Kidney tubule cell (primary cell): Measurements from ENCODE around the gene DOC2B.
A peak's percentile ranks its signal among the peaks of the same experiment; 100 is the strongest.
"Not testable (repeated sequence)": the region's sequence is repeated elsewhere in the genome, so short reads cannot be mapped to it uniquely, and the experiment has no call there.

Experiments used
- DNase-seq: peaks from one replicate; pipeline ENCODE4 v3.0.0-alpha.2; 2018; ENCODE audit warnings: low spot score

The DOC2B gene

GRCh38 chr17:189444-189843 is 8.0 kb upstream of the DOC2B start:
- no peak for DNase-seq

DNA sequence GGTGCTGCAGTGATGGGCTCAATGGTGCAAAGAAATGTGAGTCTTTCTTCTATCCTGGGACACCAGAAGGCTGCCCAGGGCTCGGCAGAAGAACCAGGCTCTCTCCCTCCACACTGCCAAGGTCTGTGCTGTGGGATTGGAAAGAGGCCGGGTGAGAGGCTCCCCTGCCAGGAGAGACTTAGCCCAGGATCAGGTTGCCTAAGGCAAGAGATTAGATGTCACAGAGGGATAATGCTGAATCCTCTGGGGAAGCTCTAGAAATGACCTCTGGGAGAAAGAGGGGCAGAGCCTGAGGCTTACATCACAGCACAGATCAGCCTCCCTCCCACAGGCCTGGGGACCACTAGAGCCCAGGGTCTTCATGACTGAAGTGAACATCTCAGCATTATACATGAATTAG is 5.7 kb upstream of the DOC2B start:
- DNase-seq: no peak

- no peak for DNase-seq
Observed at GRCh38 chr17:185445-186138, 4.1 kb upstream of the DOC2B start.

GRCh38 chr17:183021-183420 is 1.6 kb upstream of the DOC2B start:
- DNase-seq: no peak

GRCh38 chr17:182050-182751 is 751 bp upstream of the DOC2B start:
- no peak for DNase-seq

- no peak for DNase-seq
Observed at GRCh38 chr17:180381-181244, 837 bp downstream of the DOC2B start.

GRCh38 chr17:179781-180380 is 1.6 kb downstream of the DOC2B start:
- no peak for DNase-seq

DNA sequence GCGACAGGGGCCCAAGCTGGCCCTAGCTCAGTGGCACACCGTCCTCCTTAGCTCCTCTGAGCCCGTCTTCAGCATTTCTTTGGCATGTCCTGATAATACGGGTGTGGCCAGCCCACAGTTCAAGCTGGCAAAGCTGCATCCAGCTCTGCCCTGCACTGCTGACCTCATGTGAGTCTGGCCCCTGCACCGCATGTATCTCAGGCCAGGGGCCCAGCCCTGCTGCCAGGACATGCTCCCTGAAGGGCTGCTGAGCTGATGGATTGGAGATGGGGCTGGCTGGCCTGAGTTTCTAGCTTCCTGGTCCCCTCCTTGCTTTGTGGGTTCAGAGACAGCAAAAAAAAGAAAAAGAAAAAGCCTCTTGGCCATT is 2.4 kb downstream of the DOC2B start:
- no peak for DNase-seq

DNA sequence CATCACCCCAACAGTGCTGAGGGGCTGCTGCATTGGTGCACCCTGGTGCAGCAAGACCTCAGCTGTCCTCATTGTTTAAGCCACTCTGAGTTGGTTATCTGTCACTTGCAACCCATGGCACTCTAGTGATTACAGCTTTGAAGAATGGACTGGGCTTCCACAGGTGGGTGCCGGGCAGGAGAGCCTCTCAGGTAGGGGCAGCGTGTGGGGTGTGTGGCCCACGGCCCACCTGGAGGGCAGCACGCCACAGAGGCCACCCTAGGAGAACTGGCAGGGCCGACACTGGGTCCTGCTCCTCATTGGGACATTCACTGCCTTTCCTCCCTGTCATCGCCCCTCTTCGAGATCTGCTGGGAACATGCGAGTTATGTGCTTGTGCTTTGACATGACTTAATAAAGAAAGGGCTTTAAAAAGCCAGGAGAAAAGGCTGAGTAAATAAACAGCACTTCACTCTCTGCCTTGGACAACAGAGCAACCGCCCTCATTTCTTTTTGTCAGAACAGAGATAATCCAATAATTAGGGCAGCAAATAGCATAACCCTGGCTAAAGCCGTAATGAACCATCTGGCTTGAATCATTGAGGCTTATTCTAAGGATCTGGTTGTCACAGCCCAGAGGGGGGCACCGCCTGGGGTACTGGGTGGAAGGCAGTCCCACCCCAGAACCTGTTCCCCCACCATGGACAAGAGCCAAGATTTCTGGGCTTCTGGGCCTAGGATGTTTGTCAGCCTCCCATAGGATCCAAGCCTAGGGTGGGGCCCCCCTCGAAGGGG is 3.0 kb downstream of the DOC2B start:
- DNase-seq: no peak

GRCh38 chr17:177762-178161 is 3.7 kb downstream of the DOC2B start:
- DNase-seq: no peak

GRCh38 chr17:177155-177554 is 4.3 kb downstream of the DOC2B start:
- no peak for DNase-seq

DNA sequence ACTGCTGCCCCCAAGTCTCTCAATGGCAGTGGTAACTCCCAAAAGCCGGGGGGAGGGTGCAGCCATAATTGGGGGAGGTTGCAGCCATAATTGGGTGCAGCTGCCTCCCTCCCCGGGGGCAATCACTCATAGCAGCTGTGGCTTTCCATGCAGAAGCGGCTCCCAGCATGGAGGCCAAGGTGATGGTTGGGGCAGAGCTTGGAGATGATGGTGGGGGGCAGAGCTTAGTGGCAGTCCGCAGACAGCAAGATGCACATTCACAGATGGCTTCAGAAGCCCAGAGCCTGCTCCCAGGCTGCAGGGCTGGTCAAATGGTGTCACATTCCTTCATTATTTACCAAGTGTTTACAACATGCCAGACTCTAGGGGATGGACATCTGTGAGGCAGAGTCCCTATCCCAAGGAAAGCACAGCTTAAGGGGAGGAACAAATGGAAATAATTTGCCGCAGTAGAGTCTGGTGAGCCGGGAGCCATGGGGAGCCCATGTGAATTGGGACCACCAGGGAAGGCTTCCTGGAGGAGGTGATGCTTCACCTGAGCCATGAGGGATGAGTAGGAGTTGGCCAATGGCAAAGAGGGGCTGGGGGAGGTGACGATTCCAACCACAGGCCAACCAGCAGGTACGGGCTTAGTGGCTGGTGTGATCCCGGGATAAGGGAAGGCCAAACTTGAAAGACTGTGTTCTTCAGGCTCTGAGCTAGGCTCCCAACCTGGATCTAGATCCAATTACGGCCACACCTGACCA is 8.1 kb downstream of the DOC2B start:
- DNase-seq: no peak

DNA sequence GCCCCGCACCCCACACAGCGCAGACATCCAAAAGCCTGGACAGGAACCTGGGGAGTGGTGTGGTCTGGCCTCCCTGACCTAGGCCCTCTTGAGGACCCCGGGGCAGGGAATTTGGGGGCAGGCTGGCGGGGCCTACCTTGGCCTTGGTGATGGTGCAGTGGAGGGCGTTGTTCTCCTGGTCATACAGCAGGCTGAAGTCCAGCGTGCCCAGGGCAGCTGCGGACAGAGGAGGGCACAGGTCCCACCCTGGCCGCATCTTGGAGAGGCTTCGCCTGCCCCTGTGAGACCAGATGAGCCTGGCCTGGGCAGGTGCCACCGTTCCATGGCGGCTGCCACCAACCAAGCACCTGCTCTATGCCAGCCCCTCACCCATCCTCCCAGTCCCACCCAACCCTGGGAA is 9.0 kb downstream of the DOC2B start:
- DNase-seq: no peak

DNA sequence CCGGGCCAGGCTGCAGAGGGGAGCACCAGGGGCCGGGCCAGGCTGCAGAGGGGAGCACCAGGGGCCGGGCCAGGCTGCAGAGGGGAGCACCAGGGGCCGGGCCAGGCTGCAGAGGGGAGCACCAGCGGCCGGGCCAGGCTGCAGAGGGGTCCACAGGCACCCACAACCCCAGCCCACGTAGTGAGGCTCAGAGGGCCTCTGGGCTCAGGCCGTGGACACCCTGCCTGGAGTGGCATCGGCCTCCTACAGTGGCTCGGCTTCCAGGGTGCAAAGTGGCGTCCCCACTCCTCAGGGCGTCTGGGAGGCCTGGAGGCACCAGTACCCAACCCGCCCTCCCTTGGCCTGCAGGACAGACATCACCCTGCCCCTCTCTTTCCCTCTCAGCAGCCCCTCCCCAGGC is 9.6 kb downstream of the DOC2B start:
- DNase-seq: no peak

GRCh38 chr17:170130-170670 is 11.2 kb downstream of the DOC2B start:
- no peak for DNase-seq

- DNase-seq: not testable (repeated sequence)
Observed at GRCh38 chr17:168614-169013, 12.8 kb downstream of the DOC2B start.

- DNase-seq: no peak
Observed at GRCh38 chr17:165939-166338, 15.5 kb downstream of the DOC2B start.

GRCh38 chr17:164303-165235 is 16.9 kb downstream of the DOC2B start:
- peak; percentile 48 for DNase-seq

DNA sequence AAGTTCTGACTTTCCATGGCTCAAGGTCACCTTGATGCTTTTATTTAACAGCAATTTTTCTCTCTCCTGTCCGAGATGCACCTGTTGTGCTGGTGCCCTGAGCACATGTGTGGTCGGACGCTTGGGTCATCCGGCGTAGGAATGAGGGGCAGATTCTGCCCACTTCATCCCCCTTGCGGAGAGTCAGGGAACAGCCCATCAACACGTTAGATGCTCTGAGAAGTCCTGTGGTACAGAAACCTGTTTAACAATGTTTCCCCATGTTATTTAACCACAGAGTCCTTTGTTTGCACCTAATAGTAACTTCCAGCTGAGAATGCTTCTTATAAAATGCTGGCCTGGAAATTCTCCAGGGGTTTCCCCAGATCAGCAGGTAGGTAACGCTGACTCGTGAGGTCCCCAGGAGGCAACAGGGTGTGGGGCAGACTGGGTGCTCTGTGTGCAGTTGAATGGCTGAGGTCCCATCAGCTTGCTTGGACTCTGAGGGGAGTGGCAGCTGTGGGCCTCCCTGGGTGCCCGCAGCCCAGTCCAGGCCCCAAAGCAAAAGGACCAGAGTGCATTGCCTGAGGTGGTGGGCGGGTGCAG is 17.8 kb downstream of the DOC2B start:
- peak; percentile 62 for DNase-seq
